SK-N-MC (cell line): ENCODE results near the gene OR10H5.
"Not testable (repeated sequence)": the region's sequence is repeated elsewhere in the genome, so short reads cannot be mapped to it uniquely, and the experiment has no call there.

Source experiments
- DNase-seq: peaks from one replicate; pipeline ENCODE4 v3.0.0-alpha.2; 2011; ENCODE audit warnings: low read depth, low spot score
- H3K27ac ChIP-seq: fragments of 200-600 bp; sonication (generic); 2 replicates; pipeline ENCODE4 v1.5.1; 2016; ENCODE audit warnings: mixed run types
- H3K36me3 ChIP-seq: fragments of 200-600 bp; sonication (generic); 2 replicates; pipeline ENCODE4 v1.6.1; 2017; ENCODE audit warnings: antibody characterized with exemption, low read length, mixed read lengths; ENCODE audit not compliant: insufficient read depth
- H3K4me3 ChIP-seq: fragments of 200-600 bp; sonication (generic); 2 replicates; pipeline ENCODE4 v1.5.1; 2016
- H3K9ac ChIP-seq: fragments of 200-600 bp; sonication (generic); 2 replicates; pipeline ENCODE4 v1.8.0; 2017; ENCODE audit warnings: mixed run types, mixed read lengths; ENCODE audit not compliant: insufficient read length
- H3K9me3 ChIP-seq: fragments of 200-600 bp; sonication (generic); 2 replicates; pipeline ENCODE4 v1.6.1; 2017; ENCODE audit warnings: low read depth, mild to moderate bottlenecking, antibody characterized with exemption, low read length, moderate library complexity, mixed read lengths
- EZH2 ChIP-seq: fragments of 200-600 bp; sonication (generic); IDR thresholded peaks from one replicate; pipeline ENCODE4 v1.6.1; 2017; ENCODE audit warnings: antibody characterized with exemption
- FOXP2 ChIP-seq: optimal IDR thresholded peaks from 2 replicates; pipeline ENCODE3; 2011; ENCODE audit warnings: mild to moderate bottlenecking, moderate library complexity; ENCODE audit not compliant: insufficient read depth; ENCODE audit errors: extremely low read length, control extremely low read depth
- POLR2AphosphoS5 ChIP-seq: IDR thresholded peaks from 2 replicates; pipeline ENCODE4 v1.6.1; 2012; ENCODE audit warnings: mild to moderate bottlenecking, low read depth, low read length, borderline replicate concordance

Gene OR10H5

DNA sequence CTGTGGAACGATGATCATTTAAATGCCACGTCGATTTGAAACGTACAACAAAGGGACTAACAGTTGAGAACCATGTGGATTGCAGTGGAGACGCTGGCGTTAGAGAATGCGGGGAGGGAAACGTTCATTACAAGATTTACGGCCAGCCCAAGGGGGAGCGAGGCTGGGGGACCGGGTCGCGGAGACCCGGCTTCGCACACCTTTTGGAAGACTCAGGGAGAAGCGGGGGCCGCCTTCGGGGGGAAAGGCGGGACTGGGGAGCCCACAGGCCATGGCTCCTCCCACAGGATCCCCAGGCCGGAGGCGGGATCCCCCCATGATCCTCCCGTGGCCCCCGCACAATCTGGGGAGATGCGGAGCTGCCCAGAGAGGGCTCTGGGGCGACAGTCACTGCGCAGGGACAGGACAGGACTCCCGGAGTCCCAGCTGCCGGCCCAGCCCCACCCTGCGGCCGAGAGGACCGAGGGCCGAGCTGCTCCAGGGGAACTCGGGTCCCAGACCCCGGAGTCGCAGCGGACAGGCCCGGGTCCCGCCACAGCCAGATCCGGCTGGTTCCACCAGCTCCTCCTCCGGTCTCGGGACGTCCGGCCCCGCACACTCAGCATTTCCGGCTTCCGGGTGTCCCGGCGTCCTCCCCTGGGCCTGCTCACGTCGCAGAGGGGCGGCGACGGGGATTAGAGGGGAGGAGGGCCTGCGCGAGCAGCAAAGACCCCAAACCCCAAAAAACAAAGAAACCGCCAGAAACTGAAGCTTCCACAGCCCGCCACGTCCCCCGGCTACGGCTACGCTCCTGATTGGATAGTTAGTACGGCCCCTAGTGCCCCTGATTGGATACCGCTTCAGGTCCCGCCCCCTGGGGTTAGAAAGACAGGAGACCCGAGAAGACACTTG lies 49.1 kb downstream of the OR10H5 start:
- Histone ChIP-seq H3K9me3 (no peaks in the 10 kb centered on the region), H3K9ac (peak overlapping the region; percentile 71), H3K36me3 (no peaks in the 10 kb centered on the region), H3K27ac (peak overlapping the region; percentile 13; the same call in 1 of the 2 replicates), H3K4me3 (peak overlapping the region; percentile 78)
- DNase-seq = peak; percentile 53
- TF ChIP-seq POLR2AphosphoS5 (peak; percentile 63; the same call in 1 of the 2 replicates), EZH2 (no peak)

- no peak for TF ChIP-seq POLR2AphosphoS5
- no peak for TF ChIP-seq EZH2
- TF ChIP-seq FOXP2 = no peak
- H3K36me3 ChIP-seq = no peaks in the 10 kb centered on the region
- H3K9ac ChIP-seq = no peak overlapping the region
- no peak overlapping the region for H3K27ac ChIP-seq
- H3K9me3 ChIP-seq = no peaks in the 10 kb centered on the region
- peak overlapping the region; percentile 78 for H3K4me3 ChIP-seq
- no peak for DNase-seq
Observed at GRCh38 chr19:15837221-15837731, 49.8 kb downstream of the OR10H5 start.

DNA sequence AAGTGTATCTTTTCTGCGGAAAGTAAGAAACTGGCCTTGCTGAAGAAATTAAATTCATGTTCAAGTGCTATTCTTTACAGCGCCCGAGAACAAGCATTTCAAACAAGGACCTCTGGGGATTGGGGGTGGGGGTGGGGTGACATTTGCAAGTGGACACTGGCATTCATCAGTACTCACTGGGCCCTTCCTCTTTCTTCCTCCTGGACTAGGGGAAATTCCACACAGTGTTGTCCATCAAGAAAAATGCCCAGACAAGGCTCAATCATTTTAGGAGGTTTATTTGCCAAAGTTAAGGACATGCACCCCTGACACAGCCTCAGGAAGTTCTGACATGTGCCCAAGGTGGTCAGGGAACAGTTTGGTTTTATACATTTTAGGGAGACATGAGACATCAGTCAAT lies 50.9 kb downstream of the OR10H5 start:
- no peak for DNase-seq
- no peaks in the 10 kb centered on the region for H3K36me3 ChIP-seq
- no peak overlapping the region for H3K4me3 ChIP-seq
- no peak for TF ChIP-seq POLR2AphosphoS5
- TF ChIP-seq EZH2 = no peak
- no peak for TF ChIP-seq FOXP2
- no peak overlapping the region for H3K27ac ChIP-seq
- no peaks in the 10 kb centered on the region for H3K9me3 ChIP-seq
- no peak overlapping the region for H3K9ac ChIP-seq

DNA sequence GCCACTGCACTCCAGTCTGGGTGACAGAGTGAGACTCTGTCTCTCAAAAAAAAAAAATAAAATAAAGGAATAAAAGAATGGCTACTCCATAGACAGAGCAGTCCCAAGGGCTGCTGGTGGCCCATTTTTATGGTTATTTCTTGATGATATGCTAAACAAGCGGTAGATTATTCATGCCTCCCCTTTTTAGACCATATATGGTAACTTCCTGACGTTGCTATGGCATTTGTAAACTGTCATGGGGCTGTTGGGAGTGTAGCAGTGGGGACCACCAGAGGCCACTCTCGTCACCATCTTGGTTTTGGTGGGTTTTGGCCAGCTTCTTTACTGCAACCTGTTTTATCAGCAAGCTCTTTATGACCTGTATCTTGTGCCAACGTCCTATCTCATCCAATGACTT lies 52.4 kb downstream of the OR10H5 start:
- H3K27ac ChIP-seq, H3K36me3 ChIP-seq, DNase-seq, H3K9ac ChIP-seq, H3K4me3 ChIP-seq, H3K9me3 ChIP-seq: not testable (repeated sequence)

DNA sequence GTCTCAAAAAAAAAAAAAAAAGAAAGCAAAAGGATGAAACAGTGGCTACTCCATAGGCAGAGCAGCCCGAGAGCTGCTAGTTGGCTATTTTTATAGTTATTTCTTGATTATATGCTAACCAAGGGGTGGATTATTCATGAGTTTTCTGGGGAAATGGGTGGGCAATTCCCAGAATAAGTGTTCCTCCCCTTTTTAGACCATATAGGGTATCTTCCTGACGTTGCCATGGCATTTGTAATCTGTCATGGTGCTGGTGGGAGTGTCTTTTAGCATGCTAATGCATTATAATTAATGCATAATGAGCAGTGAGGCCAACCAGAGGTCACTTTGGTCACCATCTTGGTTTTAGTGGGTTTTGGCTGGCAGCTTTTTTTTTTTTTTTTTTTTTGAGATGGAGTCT lies 53.4 kb downstream of the OR10H5 start:
- H3K9ac ChIP-seq = no peak overlapping the region
- no peaks in the 10 kb centered on the region for H3K9me3 ChIP-seq
- H3K4me3 ChIP-seq = no peak overlapping the region
- TF ChIP-seq FOXP2 = no peak
- TF ChIP-seq EZH2 = no peak
- TF ChIP-seq POLR2AphosphoS5 = no peak
- no peaks in the 10 kb centered on the region for H3K36me3 ChIP-seq
- DNase-seq = no peak
- H3K27ac ChIP-seq = no peak overlapping the region

GRCh38 chr19:15841875-15842569 lies 54.6 kb downstream of the OR10H5 start:
- Histone ChIP-seq H3K9me3 (no peaks in the 10 kb centered on the region), H3K9ac (no peak overlapping the region)

DNA sequence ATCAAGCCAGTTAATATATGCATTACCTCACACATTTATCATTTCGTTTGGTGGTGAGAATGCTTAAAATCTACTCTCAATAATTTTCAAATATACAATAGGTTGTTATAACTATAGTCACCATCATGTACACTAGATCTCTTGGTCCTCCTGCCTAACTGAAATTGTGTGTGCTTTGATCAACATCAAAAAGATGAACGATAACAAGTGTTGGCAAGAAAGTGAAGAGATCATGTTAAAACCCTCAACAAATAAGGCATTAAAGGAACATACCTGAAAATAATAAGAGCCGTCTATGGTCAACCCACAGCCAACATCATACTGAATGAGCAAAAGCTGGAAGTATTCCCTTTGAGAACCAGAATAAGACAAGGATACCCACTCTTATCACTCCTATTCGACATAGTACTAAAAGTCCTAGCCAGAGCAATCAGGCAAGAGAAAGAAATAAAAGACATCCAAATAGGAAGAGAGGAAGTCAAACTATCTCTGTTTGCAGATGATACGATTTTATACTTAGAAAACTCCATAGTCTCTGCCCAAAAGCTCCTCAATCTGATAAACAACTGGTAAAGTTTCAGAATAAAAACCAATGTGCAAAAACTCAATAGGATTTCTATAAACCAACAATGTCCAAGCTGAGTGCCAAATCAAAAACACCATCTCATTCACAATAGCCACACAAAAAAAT lies 55.9 kb downstream of the OR10H5 start:
- Histone ChIP-seq H3K9ac (no peak overlapping the region), H3K9me3 (no peaks in the 10 kb centered on the region), H3K4me3 (no peak overlapping the region), H3K27ac (no peak overlapping the region), H3K36me3 (no peaks in the 10 kb centered on the region)
- DNase-seq = no peak
- TF ChIP-seq POLR2AphosphoS5 (no peak), EZH2 (no peak), FOXP2 (no peak)

More at GRCh38 chr19:15841875-15842569, 54.6 kb downstream of the OR10H5 start:
- Histone ChIP-seq H3K27ac (no peak overlapping the region), H3K4me3 (no peak overlapping the region), H3K36me3 (no peaks in the 10 kb centered on the region)
- TF ChIP-seq POLR2AphosphoS5 (no peak), EZH2 (no peak), FOXP2 (no peak)
- no peak for DNase-seq

- not testable (repeated sequence) for H3K27ac ChIP-seq, H3K9me3 ChIP-seq, H3K36me3 ChIP-seq, H3K9ac ChIP-seq, H3K4me3 ChIP-seq, DNase-seq
Observed at GRCh38 chr19:15843894-15844222, 56.4 kb downstream of the OR10H5 start.
